ENCODE measurements around the gene PAX5.

- TF ChIP-seq, protein P1, sequence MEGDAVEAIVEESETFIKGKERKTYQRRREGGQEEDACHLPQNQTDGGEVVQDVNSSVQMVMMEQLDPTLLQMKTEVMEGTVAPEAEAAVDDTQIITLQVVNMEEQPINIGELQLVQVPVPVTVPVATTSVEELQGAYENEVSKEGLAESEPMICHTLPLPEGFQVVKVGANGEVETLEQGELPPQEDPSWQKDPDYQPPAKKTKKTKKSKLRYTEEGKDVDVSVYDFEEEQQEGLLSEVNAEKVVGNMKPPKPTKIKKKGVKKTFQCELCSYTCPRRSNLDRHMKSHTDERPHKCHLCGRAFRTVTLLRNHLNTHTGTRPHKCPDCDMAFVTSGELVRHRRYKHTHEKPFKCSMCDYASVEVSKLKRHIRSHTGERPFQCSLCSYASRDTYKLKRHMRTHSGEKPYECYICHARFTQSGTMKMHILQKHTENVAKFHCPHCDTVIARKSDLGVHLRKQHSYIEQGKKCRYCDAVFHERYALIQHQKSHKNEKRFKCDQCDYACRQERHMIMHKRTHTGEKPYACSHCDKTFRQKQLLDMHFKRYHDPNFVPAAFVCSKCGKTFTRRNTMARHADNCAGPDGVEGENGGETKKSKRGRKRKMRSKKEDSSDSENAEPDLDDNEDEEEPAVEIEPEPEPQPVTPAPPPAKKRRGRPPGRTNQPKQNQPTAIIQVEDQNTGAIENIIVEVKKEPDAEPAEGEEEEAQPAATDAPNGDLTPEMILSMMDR (IDR thresholded peaks at IDR 0.05), result no peak
- TF ChIP-seq NFIC (IDR thresholded peaks at IDR 0.05; ENCODE audit: borderline replicate concordance), result no peak
- no peak for TF ChIP-seq REST (IDR thresholded peaks at IDR 0.05; ENCODE audit: low read depth, low read length)
- TF ChIP-seq RXRA (IDR thresholded peaks at IDR 0.05; ENCODE audit: borderline replicate concordance, low read depth), result no peak
- no peak for TF ChIP-seq EZH2phosphoT487 (IDR thresholded peaks at IDR 0.05; ENCODE audit: borderline replicate concordance, low read depth)
- TF ChIP-seq JUND (IDR thresholded peaks at IDR 0.05), result no peak
Observed at GRCh38 chr9:36936498-36936831, 97.6 kb downstream of the PAX5 start.
